GM12878 (cell line): ENCODE data around the gene RNF149. TPM values are rescaled to one million over a fixed set of nuclear protein-coding genes. Genes with fewer than 3 reads are reported as not detected.

ENCODE experiments used
- ATAC-seq: fragments of 200-7000 bp; cut with Tn5 transposase; 3 replicates; pipeline ENCODE4 v1.9.1; 2020; ENCODE audit warnings: mild to moderate bottlenecking, moderate library complexity
- BruUV-seq: library from RNA; stranded (reverse); fragments of 400-500 nt; replicated peaks from 2 replicates; lab custom pipeline; 2021; lab: Mats Ljungman, UMichigan
- CTCF ChIA-PET: fragments of 300-600 bp; sonication (Branson Sonifier 250); formaldehyde crosslinking; extraction: SDS; loops from one replicate; lab custom pipeline; 2021; ENCODE audit warnings: inconsistent platforms; lab: Yijun Ruan, JAX
- POLR2A ChIA-PET: fragments of 350-600 bp; formaldehyde crosslinking; extraction: SDS; loops from one replicate; lab custom pipeline; 2021; ENCODE audit warnings: inconsistent platforms; lab: Charles Lee
- RAD21 ChIA-PET: fragments of 300-600 bp; sonication (Branson Sonifier 250); formaldehyde crosslinking; loops from one replicate; lab custom pipeline; 2023; ENCODE audit warnings: antibody characterized with exemption; ENCODE audit not compliant: unreplicated experiment; lab: Charles Lee
- SMC1A ChIA-PET: fragments of 300-600 bp; sonication (Branson Sonifier 250); formaldehyde crosslinking; loops from one replicate; lab custom pipeline; 2023; ENCODE audit not compliant: unreplicated experiment, uncharacterized antibody; lab: Charles Lee
- DNase-seq: peaks from one replicate; pipeline ENCODE4 v3.0.0-alpha.2; 2011; ENCODE audit warnings: low read depth, low spot score
- FAIRE-seq: peaks from 3 replicates; lab custom pipeline; 2011; peaks lifted over from hg19 to GRCh38; lab: Jason Lieb, UNC
- H2AFZ ChIP-seq: 2 replicates; pipeline ENCODE4 v1.6.0; 2011; ENCODE audit warnings: low read depth, low read length, control low read depth; ENCODE audit not compliant: control insufficient read depth
- H3K27ac ChIP-seq: 2 replicates; pipeline ENCODE4 v1.5.1; 2011; ENCODE audit warnings: control low read depth; ENCODE audit not compliant: control insufficient read depth, insufficient read depth
- H3K27me3 ChIP-seq, 2 experiments: replicated peaks in 1 of 2; 2 replicates each; pipeline versions ENCODE4 v1.6.0 to v1.6.1; 2011; ENCODE audit warnings: low read length in 1 of 2; ENCODE audit not compliant: control insufficient read depth in 2 of 2, insufficient read depth in 2 of 2
- H3K36me3 ChIP-seq, 2 experiments: 2 replicates each; pipeline ENCODE4 v1.5.1; 2011; ENCODE audit warnings: low read length in 1 of 2; ENCODE audit not compliant: control insufficient read depth in 2 of 2, insufficient read depth in 2 of 2
- H3K4me1 ChIP-seq: 2 replicates; pipeline ENCODE4 v1.6.1; 2011; ENCODE audit warnings: mild to moderate bottlenecking, low read length, moderate library complexity, mixed read lengths; ENCODE audit not compliant: control insufficient read depth, insufficient read depth
- H3K4me2 ChIP-seq: 2 replicates; pipeline ENCODE4 v1.6.0; 2011; ENCODE audit warnings: control low read depth; ENCODE audit not compliant: control insufficient read depth, insufficient read depth
- H3K4me3 ChIP-seq: fragments of 200-600 bp; sonication (generic); 2 replicates; pipeline ENCODE4 v1.5.1; 2016
- H3K79me2 ChIP-seq: 2 replicates; pipeline ENCODE4 v1.6.0; 2011; ENCODE audit warnings: low read length; ENCODE audit not compliant: control insufficient read depth, insufficient read depth
- H3K9ac ChIP-seq: 2 replicates; pipeline ENCODE4 v1.8.0; 2011; ENCODE audit warnings: low read length, control low read depth, mixed read lengths; ENCODE audit not compliant: control insufficient read depth, insufficient read depth
- H3K9me3 ChIP-seq: replicated peaks from 3 replicates; pipeline ENCODE4 v1.5.1; 2011; ENCODE audit warnings: mild to moderate bottlenecking, low read length; ENCODE audit not compliant: control insufficient read depth, insufficient read depth
- H4K20me1 ChIP-seq: 2 replicates; pipeline ENCODE4 v1.6.0; 2011; ENCODE audit not compliant: control insufficient read depth, insufficient read depth
- CEBPB ChIP-seq, 2 experiments: fragments of 150-350 bp in 1 of 2; IDR thresholded peaks; 2 replicates each; pipeline ENCODE4 v1.6.1; 2012 to 2014; ENCODE audit warnings: low read depth in 2 of 2, low read length in 2 of 2, borderline replicate concordance in 1 of 2, inconsistent platforms in 1 of 2
- JUND ChIP-seq: IDR thresholded peaks from 2 replicates; pipeline ENCODE4 v1.6.1; 2012; ENCODE audit warnings: low read depth, mild to moderate bottlenecking, low read length, improper control_type of control experiment, moderate library complexity
- MEF2B ChIP-seq: fragments of 450-650 bp; IDR thresholded peaks from 2 replicates; pipeline ENCODE4 v1.6.1; 2018; ENCODE audit warnings: mild to moderate bottlenecking, moderate library complexity; ENCODE audit not compliant: partially characterized antibody, poor library complexity, severe bottlenecking
- ZNF592 ChIP-seq: fragments of 450-650 bp; IDR thresholded peaks from 2 replicates; pipeline ENCODE4 v1.6.1; 2017; ENCODE audit warnings: mild to moderate bottlenecking, moderate library complexity
- WGBS: methylation state at CpG from one replicate; pipeline ENCODE4 v1.1.6; 2016; ENCODE audit warnings: low lambda C conversion rate; ENCODE audit not compliant: insufficient replicate concordance, insufficient coverage; ENCODE audit errors: missing lambda C conversion rate; 5-methylcytosine and 5-hydroxymethylcytosine counted together
- in situ Hi-C: fragments of 300-500 bp; cut with MboI; formaldehyde crosslinking; loops from 9 replicates; pipeline ENCODE4 v1.14.3; 2018; ENCODE audit warnings: mixed read lengths
- intact Hi-C: fragments of 100-400 bp; cut with micrococcal nuclease; formaldehyde crosslinking; loops from one replicate; pipeline ENCODE4 v1.14.2; 2022; ENCODE audit not compliant: unreplicated experiment
- polyA plus RNA-seq, 11 experiments: library from polyadenylated mRNA; depleted of rRNA in 4 of 11; unstranded in 6 of 11; stranded (reverse) in 5 of 11; fragments of >200 nt; fragmentation: Nextera tagmentation in 4 of 11; fragmentation: Illumina TruSeq in 1 of 11; extraction: Ambion mirVana in 4 of 11; extraction: Trizol in 1 of 11; gene quantifications; 1 replicate in 1 of 11; 2 replicates in 10 of 11; pipeline versions ENCODE4 v1.2.1 to v1.2.3, GENCODE V29; 2011 to 2016; ENCODE audit warnings: inconsistent platforms in 2 of 11, missing spikeins in 2 of 11, low read depth in 1 of 11
- total RNA-seq, 4 experiments: library from RNA; depleted of rRNA in 3 of 4; stranded (reverse); fragments of >200 nt in 3 of 4; fragmentation: Illumina TruSeq in 1 of 4; extraction: Trizol in 1 of 4; gene quantifications; 2 replicates each; pipeline versions ENCODE4 v1.2.1 to v1.2.3, GENCODE V29; 2013 to 2021

Gene RNF149
- total and polyA plus RNA-seq, 10 of the 15 experiments (the other 5 are each of a cell fraction or from before 2014, with no cell fraction given), result 5.2 to 38.4 (median 16.3) TPM

GRCh38 chr2:101231937-101232730, 76.4 kb downstream of the RNF149 start (continued):
- TF ChIP-seq MEF2B, result no peak

GRCh38 chr2:101231240-101231639, 77.3 kb downstream of the RNF149 start:
- FAIRE-seq (no peak), ATAC-seq (no peak), DNase-seq (no peak)
- intact Hi-C loops (no loop called here), in situ Hi-C loops (no loop called here)
- no peaks in the 10 kb centered on the region for H3K27me3 ChIP-seq
- no peak overlapping the region for H3K4me3 ChIP-seq
- H3K4me2 ChIP-seq, result no peak overlapping the region
- H3K27ac ChIP-seq, result no peak overlapping the region
- BruUV-seq, result no TSS peak
- CTCF ChIA-PET, result interaction anchor here (1.1 kb wide), 1 partner anchor 10 kb away, joined by 3 read pairs; no protein-coding TSS in a partner anchor
- no peaks in the 10 kb centered on the region for H3K4me1 ChIP-seq
- H3K9ac ChIP-seq, result no peak overlapping the region
- RAD21 ChIA-PET, result no interaction called here
- H2AFZ ChIP-seq, result no peak overlapping the region
- WGBS, result 32% methylated on average over 1 of the region's 1 CpG
- no peaks in the 10 kb centered on the region for H3K36me3 ChIP-seq
- SMC1A ChIA-PET, result no interaction called here
- H3K9me3 ChIP-seq, result peaks cover 2% of the 10 kb centered on the region; the same call in 1 of the 3 replicates
- H4K20me1 ChIP-seq, result no peaks in the 10 kb centered on the region
- POLR2A ChIA-PET, result interaction anchor here (0.9 kb wide), 1 partner anchor 22 kb away, joined by 3 read pairs; no protein-coding TSS in a partner anchor
- H3K79me2 ChIP-seq, result no peaks in the 10 kb centered on the region
- TF ChIP-seq JUND (no peak), ZNF592 (no peak), CEBPB (IDR thresholded peaks at IDR 0.05; ENCODE audit: borderline replicate concordance in 1 of 2, low read depth in 2 of 2, low read length in 2 of 2) (no peak)
- TF ChIP-seq, all 136 proteins: peak for 0
